Amygdala (tissue), 56 donors: Measurements from ENCODE around the gene ADORA2A.
A peak's percentile ranks its signal among the peaks of the same experiment; 100 is the strongest.

ENCODE experiments used
- DNase-seq, 56 donors: peaks; one replicate each; lab custom pipeline; 2025; lab: John Stamatoyannopoulos, UW

Gene ADORA2A

GRCh38 chr22:24417200-24417599 lies 10.2 kb upstream of the ADORA2A start:
- DNase-seq, result no peak

GRCh38 chr22:24417901-24418641 lies 9.3 kb upstream of the ADORA2A start:
- DNase-seq, result no peak

DNA sequence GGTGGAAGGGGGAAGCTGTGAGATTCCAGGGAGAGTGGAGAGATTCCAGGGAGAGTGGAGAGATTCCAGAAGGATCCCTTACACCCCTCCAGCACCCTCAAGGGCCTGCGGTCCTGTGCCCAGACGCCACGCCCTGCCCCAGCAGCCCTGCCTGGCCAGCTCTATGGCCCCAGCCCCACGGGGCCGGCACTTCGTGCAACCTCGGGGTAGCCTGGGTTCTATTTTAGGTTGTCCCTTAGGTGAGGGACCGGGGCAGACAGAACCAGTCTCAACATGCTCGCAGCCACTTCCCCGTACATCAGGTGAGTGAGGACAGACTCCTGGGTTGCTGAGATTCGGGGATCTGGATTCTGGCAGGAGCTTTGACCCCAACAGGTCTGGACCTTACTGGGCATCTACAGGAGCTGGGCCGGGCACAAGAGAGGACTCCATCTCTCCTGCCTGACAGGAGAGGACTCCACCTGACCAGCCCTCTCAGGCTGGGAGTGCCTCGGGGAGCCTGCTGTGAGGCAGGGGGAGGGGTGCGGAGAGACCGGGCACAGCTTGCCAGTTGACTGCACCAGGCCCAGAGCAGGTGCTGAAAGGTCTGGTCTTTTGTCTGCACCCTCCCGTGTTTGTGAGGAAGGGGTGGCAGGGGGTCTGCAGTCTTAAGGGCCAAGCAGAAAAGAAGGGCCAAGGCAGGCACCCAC lies 8.5 kb upstream of the ADORA2A start:
- DNase-seq, result no peak

DNA sequence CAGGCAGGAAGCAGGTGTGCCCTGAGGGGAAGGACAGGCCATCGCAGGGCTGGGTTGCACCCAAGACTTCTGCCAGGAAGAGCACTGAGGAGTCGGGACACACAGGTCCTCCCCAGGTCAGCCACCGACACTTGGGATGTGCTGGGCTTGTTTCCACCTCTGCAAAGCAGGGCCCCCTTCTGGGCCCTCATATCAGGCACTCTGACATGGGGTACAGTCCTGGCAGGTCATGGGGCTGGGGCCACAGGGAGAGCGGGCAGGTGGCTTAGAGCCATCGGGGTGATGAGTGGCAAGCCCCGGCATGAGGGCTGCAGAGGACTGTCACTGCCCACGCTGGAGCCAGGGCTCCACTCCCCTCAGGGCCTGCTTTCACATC lies 7.9 kb upstream of the ADORA2A start:
- DNase-seq, result no peak

DNA sequence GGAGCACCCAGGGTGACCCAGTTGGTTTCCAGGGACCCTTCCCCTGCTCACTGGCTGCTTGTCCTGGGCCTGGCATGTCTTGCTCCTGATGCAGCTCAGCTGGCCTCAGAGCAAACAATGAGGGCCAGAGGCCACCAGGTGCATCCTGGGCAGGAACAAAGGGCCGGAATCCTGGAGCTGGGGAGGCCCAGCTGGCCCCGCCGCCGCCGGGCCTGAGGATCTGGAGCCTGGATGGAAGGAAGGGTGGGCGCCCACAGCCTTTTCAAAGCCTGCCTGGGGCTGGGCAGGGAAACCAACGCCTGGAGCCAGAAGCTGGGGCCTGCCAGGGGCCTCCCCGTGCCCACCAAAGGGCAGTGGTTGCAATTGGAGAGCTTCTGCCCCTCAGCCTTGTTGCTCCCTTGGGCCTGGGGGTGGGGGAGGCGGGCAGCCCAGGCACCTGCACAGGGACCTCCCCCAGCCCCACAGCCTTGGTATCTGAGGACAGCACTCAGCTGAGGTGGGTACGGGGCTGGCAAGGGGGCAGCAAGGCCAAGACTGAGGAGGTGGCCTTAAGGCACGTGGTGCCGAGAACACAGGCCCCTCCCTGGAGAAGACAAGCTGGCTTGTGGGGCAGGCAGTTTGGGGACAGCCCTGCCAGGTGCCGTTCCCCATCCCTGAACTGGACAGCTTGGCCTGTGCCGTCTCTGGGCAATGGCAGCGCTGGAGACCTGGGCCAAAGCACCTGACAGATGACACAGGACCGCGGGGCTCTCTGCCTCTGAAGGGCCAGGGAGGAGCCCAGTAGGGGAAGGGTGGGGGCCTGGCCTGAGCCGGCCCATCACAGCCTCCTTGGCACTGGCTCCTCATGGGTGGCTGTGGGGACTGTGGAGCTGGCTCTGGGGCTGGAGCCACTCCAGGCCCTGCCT lies 7.1 kb upstream of the ADORA2A start:
- DNase-seq, result peak in 1 of 56 donors; percentile 11

GRCh38 chr22:24420977-24421343 lies 6.4 kb upstream of the ADORA2A start:
- DNase-seq, result no peak

GRCh38 chr22:24421428-24421931 lies 5.9 kb upstream of the ADORA2A start:
- no peak for DNase-seq

- no peak for DNase-seq
These were observed 5.2 kb upstream of the ADORA2A start for GRCh38 chr22:24422102-24422665.

DNA sequence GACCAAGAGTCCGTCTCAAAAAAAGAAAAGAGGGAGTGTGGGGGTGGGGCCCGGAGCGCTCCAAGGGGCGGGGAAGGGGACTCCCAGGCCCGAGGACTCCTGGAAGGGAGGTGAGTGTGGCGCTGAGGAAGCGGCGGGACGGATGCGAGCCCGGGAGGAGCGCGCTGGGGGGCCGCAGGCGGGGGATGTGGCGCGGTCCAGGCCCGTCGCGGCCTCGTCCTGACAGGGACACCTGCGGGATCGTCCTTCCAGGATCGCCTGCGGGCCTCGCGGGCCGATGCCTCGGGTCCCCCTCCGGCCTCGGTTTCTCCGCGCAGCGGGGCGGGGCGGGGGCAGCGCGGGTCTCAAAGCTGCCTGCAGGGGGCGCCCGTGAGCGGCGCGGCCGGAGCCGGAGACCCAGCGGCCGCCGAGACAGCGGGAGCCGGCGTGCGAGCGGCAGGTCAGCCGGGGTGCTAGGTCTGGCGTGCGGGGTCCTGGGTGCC lies 3.8 kb upstream of the ADORA2A start:
- peak in 11 of 56 donors; percentile 5 to 57 (median 11) for DNase-seq

- no peak for DNase-seq
These were observed 3.1 kb upstream of the ADORA2A start for GRCh38 chr22:24424001-24424900.

GRCh38 chr22:24424901-24425775 lies 2.3 kb upstream of the ADORA2A start:
- no peak for DNase-seq

DNA sequence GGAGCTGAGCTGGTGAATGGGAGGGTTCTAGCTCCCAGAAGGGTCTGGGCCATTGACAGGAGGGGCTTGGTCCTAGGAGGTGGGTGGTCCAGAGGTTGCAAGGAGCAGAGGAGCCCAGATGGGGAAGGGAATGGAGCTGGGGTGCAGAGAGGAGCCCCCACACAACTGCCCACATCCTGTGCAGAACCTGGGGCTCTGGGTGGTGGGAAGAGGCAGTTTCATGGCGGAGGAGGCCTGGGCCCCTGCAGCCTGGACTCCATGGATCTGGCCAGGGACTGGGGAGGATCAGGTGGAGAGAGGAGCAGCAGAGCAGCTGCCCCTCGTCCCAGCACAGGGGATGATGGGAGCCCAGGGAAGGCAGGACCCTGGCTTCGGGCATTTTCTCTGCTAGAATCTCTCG lies 963 bp upstream of the ADORA2A start:
- DNase-seq, result no peak

- no peak for DNase-seq
These were observed 424 bp upstream of the ADORA2A start for GRCh38 chr22:24426851-24427499.

DNA sequence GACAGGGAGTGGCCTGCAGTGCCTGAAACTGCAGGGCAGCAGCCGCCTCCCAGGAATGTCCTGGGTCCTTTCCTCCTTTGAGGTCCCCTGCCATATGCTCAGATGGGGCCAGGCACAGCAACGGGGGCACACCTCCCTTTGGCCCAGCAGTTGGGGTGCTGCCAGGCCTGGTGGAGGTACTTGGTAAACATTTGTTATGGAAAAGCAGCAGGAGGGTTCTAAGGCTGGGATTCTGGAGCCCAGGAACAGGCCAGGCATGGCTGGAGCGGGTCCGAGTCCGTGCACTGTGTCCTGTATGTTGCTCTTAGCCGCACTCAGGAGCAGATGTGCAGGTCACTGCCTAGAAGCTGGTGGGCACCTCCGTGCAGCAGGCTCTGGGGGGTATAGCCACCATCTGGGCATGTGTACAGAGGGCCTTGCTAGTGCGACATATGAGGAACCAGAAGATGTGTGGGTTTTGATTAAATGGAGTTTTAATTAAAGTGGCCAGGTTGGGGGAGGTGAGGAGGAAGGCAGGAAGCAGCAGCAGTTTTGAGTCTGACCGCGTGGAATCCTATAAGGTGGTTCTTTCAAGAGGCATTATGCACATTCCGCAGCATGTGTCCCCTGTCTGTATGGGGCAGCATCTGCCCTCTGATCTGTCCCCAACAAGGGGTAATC lies 1.5 kb downstream of the ADORA2A start:
- DNase-seq, result no peak

DNA sequence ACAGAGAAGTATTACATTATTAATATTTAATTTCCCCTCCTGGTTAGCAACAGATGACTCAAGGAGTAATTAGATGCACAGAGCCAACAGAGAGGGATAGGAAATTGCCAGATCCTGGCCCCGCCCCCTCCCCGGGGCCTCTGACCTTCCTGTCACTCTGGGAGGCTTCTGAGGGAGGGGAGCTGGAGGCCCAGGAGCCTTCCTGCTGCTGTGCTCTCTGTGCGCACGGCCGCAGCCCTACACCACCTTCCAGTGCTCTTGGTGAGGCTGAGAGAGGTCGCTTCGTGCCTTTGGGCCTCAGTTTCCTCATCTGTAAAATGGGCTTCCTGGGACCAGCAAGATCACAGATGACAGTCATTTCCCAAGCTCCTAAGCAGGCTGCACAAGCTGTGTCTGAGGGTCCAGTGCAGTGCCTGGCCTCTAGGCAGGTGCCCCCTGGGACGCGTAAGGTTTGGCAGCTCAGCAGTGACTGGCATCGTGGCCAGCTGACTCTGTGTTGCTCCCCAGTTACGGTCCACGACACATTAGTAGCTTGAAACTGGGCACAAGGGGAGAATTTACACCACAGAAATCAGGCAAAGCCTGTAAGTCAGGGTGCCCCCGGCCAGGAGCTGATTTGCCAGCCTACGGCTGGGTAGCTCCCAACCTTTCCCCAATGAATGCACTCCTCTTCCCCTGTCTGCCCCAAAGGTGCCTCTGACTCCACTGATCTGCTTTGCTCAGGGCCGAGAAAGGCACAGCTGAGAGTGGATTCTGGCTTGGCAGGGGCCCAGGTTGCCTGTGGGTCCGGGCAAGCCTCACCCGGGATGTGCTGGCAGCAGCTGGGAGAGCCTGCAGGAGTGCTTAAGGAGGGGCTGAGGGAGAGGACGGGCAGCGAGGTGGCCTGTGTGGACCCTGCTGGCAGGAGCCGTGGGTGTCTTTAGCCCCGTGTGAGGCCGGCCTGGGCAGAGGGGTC lies 2.3 kb downstream of the ADORA2A start:
- peak in 5 of 56 donors; percentile 11 to 27 (median 20) for DNase-seq
